T-cell (primary cell): ENCODE measurements around the gene PFDN6. TPM values are rescaled to one million over a fixed set of nuclear protein-coding genes. Genes with fewer than 3 reads are reported as not detected.

Experiments used
- ATAC-seq, 4 experiments: fragments of 200-7000 bp in 3 of 4; fragments of 150-1000 bp in 1 of 4; cut with Tn5 transposase; replicated peaks in 1 of 4; 1 replicate in 3 of 4; 2 replicates in 1 of 4; pipeline ENCODE4 v1.10.0; 2021; ENCODE audit warnings: moderate library complexity in 3 of 4, mild to moderate bottlenecking in 2 of 4, moderate number of reproducible peaks in 1 of 4
- CTCF ChIA-PET, 2 donors: fragments of 300-600 bp; sonication (Branson Sonifier 250); formaldehyde crosslinking; loops; one replicate each; lab custom pipeline; 2022; ENCODE audit warnings: antibody characterized with exemption in 2 of 2; lab: Charles Lee
- POLR2A ChIA-PET, 2 donors: fragments of 300-600 bp; sonication (Branson Sonifier 250); formaldehyde crosslinking; loops; one replicate each; lab custom pipeline; 2022; ENCODE audit warnings: antibody characterized with exemption in 2 of 2; lab: Charles Lee
- DNase-seq, 35 experiments: peaks; one replicate each; pipeline versions ENCODE4 v3.0.0 to v3.0.0-alpha.2; 2013 to 2023
- H3K27ac ChIP-seq: one replicate; pipeline ENCODE4 v1.5.1; 2013; ENCODE audit warnings: low read length
- H3K27me3 ChIP-seq, 2 experiments: replicated peaks in 1 of 2; 1 replicate in 1 of 2; 2 replicates in 1 of 2; pipeline versions ENCODE4 v1.6.1 to v1.7.0; 2013; ENCODE audit warnings: low read length in 1 of 2, mixed read lengths in 1 of 2; ENCODE audit not compliant: control insufficient read depth in 2 of 2, insufficient read depth in 2 of 2; ENCODE audit errors: extremely low read depth in 1 of 2
- H3K36me3 ChIP-seq, 2 donors: 1 replicate in 1 of 2; 2 replicates in 1 of 2; pipeline versions ENCODE4 v1.6.1 to v1.7.0; 2013; ENCODE audit warnings: low read length in 1 of 2; ENCODE audit not compliant: control insufficient read depth in 2 of 2, insufficient read depth in 1 of 2; ENCODE audit errors: extremely low read depth in 1 of 2
- H3K4me1 ChIP-seq, 2 experiments: 1 replicate in 1 of 2; 2 replicates in 1 of 2; pipeline versions ENCODE4 v1.6.1 to v1.7.0; 2013; ENCODE audit warnings: low read length in 2 of 2, mixed read lengths in 1 of 2; ENCODE audit not compliant: insufficient read depth in 2 of 2, control insufficient read depth in 1 of 2; ENCODE audit errors: extremely low read depth in 1 of 2
- H3K4me3 ChIP-seq, 2 donors: 1 replicate in 1 of 2; 2 replicates in 1 of 2; pipeline versions ENCODE4 v1.5.1 to v1.7.0; 2013; ENCODE audit warnings: mild to moderate bottlenecking in 2 of 2, low read length in 1 of 2, moderate library complexity in 1 of 2; ENCODE audit not compliant: control insufficient read depth in 1 of 2; ENCODE audit errors: extremely low read depth in 1 of 2
- H3K9me3 ChIP-seq: 2 replicates; pipeline ENCODE4 v1.7.0; 2013
- H3K27ac Mint-ChIP-seq, 2 donors: one replicate each; pipeline ENCODE4 v1.8.0; 2020 to 2021; ENCODE audit warnings: mild to moderate bottlenecking in 2 of 2, mixed read lengths in 2 of 2
- H3K27me3 Mint-ChIP-seq, 2 donors: one replicate each; pipeline ENCODE4 v1.8.0; 2021 to 2022; ENCODE audit warnings: mixed read lengths in 2 of 2
- H3K36me3 Mint-ChIP-seq: one replicate; pipeline ENCODE4 v1.8.0; 2021; ENCODE audit warnings: mixed read lengths
- H3K4me1 Mint-ChIP-seq, 3 donors: one replicate each; pipeline ENCODE4 v1.8.0; 2020 to 2022; ENCODE audit warnings: mixed read lengths in 3 of 3, mild to moderate bottlenecking in 1 of 3
- H3K4me3 Mint-ChIP-seq, 3 donors: one replicate each; pipeline ENCODE4 v1.8.0; 2020 to 2022; ENCODE audit warnings: mild to moderate bottlenecking in 3 of 3, mixed read lengths in 3 of 3, moderate library complexity in 3 of 3
- H3K9me3 Mint-ChIP-seq, 3 donors: one replicate each; pipeline ENCODE4 v1.8.0; 2020 to 2022; ENCODE audit warnings: mixed read lengths in 3 of 3
- WGBS: methylation state at CpG from one replicate; pipeline ENCODE4 v1.1.5; 2013; ENCODE audit warnings: missing lambda C conversion rate; ENCODE audit not compliant: insufficient coverage; 5-methylcytosine and 5-hydroxymethylcytosine counted together
- total RNA-seq, 35 experiments: library from RNA in 6 of 35; stranded (reverse) in 6 of 35; fragments of 120-200 nt in 1 of 35; gene quantifications; one replicate each; pipeline versions ENCODE4 v1.2.1 to v1.2.4 and lab custom pipeline; 2013 to 2026

PFDN6 gene
- total RNA-seq, 5 donors from 2014 or later (not counting 1 experiment from before 2014, with no cell fraction given), result 16.1 to 51.4 (median 40.5) TPM

- Mint-ChIP-seq H3K36me3 (peaks cover 16% of the 10 kb centered on the region), H3K9me3 (no peaks in the 10 kb centered on the region), H3K27me3 (no peaks in the 10 kb centered on the region), H3K4me3 (peak overlapping the region; percentile 98 to 100 (median 99)), H3K27ac (peak overlapping the region; percentile 97 to 98), H3K4me1 (peaks cover 63 to 68% (median 65%) of the 10 kb centered on the region in 3 donors)
- ChIA-PET CTCF (interaction anchor here in 1 of 2 donors (0.6 to 2.2 kb wide), 6 partner anchors 14 to 1991 kb away, joined by 4 to 12 read pairs (median 7); partner anchors contain the start of genes B3GALT4, RPS18 and VPS52), POLR2A (interaction anchor here (0.5 to 1.5 kb wide), 7 partner anchors 15 to 1107 kb away, joined by 3 to 6 read pairs (median 4); partner anchors contain the start of genes RGL2 (in 1 of the 2) and SYNGAP1 (in 1 of the 2))
- DNase-seq (peak in 17 of 35 experiments; percentile 4 to 56 (median 34)), ATAC-seq (peak in 2 of 4 experiments; percentile 7 to 13)
- Histone ChIP-seq H3K27ac (peak overlapping the region; percentile 99), H3K4me1 (peaks cover 20 to 76% of the 10 kb centered on the region in 2 experiments), H3K4me3 (peak overlapping the region; percentile 93 to 99), H3K9me3 (no peaks in the 10 kb centered on the region), H3K36me3 (peaks cover 0 to 35% of the 10 kb centered on the region in 2 donors), H3K27me3 (no peaks in the 10 kb centered on the region)
- under 1% methylated on average over 21 of the region's 33 CpGs for WGBS
Observed at GRCh38 chr6:33313105-33313708, 23.8 kb downstream of the PFDN6 start.

- Histone ChIP-seq H3K4me1 (peaks cover 27 to 79% of the 10 kb centered on the region in 2 experiments), H3K27ac (peak within 1 kb of the TSS; percentile 99), H3K36me3 (peaks cover 4 to 35% of the 10 kb centered on the region in 2 donors), H3K27me3 (no peaks in the 10 kb centered on the region), H3K9me3 (no peaks in the 10 kb centered on the region), H3K4me3 (peak within 1 kb of the TSS; percentile 93 to 99)
- peaks cover 63 to 68% (median 65%) of the 10 kb centered on the region in 3 donors for H3K4me1 Mint-ChIP-seq
- ATAC-seq, result peak; percentile 46 to 68 (median 50)
- WGBS, result 0% methylated on average over 16 of the region's 47 CpGs
- no peaks in the 10 kb centered on the region for H3K9me3 Mint-ChIP-seq
- no peaks in the 10 kb centered on the region for H3K27me3 Mint-ChIP-seq
- H3K36me3 Mint-ChIP-seq, result peaks cover 15% of the 10 kb centered on the region
- H3K27ac Mint-ChIP-seq, result peak within 1 kb of the TSS; percentile 97 to 98
- POLR2A ChIA-PET, result interaction anchor here (0.6 to 1.5 kb wide), 2 partner anchors 31 to 103 kb away, joined by 4 read pairs; no protein-coding TSS in a partner anchor
- H3K4me3 Mint-ChIP-seq, result peak within 1 kb of the TSS; percentile 98 to 100 (median 99)
- CTCF ChIA-PET, result no interaction called here
- DNase-seq, result peak; percentile 57 to 94 (median 84)
Observed at GRCh38 chr6:33313709-33314514, 24.5 kb downstream of the PFDN6 start, which contains the start of gene TAPBP. Gene TAPBP (minus strand): TSS chr6:33314078. CDS start chr6:33314041, 37 bp downstream.

DNA sequence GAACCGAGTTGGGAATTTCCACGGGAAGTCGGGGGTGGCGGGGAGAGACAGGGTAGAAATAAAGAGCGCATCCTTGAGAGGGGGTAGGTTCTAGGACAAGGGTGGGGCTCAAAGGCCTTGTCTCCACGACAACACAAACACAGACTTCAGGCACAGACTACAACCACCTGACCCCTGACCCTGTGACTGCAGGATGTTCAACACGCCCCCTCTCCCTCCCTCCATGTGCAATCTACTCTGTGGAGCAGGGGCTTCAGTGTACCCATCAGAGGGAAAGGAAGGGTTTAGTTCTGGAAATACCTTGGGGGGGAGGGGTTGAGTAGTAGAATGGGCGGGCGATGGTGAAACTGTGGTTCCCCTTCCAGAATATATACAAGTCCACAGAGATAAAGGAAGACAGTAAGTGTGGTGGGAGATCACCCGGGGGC is 25.1 kb downstream of the PFDN6 start:
- H3K4me3 Mint-ChIP-seq, result peak overlapping the region; percentile 98 to 100 (median 99)
- peak in 34 of 35 experiments; percentile 37 to 91 (median 71) for DNase-seq
- H3K36me3 Mint-ChIP-seq, result peaks cover 21% of the 10 kb centered on the region
- H3K9me3 ChIP-seq, result no peaks in the 10 kb centered on the region
- ChIA-PET POLR2A (no interaction called here), CTCF (no interaction called here)
- peaks cover 67 to 72% (median 68%) of the 10 kb centered on the region in 3 donors for H3K4me1 Mint-ChIP-seq
- H3K27ac ChIP-seq, result peak overlapping the region; percentile 99
- H3K9me3 Mint-ChIP-seq, result no peaks in the 10 kb centered on the region
- H3K36me3 ChIP-seq, result peaks cover 6 to 38% of the 10 kb centered on the region in 2 donors
- peak overlapping the region; percentile 97 to 98 for H3K27ac Mint-ChIP-seq
- WGBS, result no CpG with 5 or more reads among the region's 10 CpGs
- H3K4me1 ChIP-seq, result peaks cover 32 to 81% of the 10 kb centered on the region in 2 experiments
- peak; percentile 8 to 59 (median 15) for ATAC-seq
- peak overlapping the region; percentile 35 to 93 for H3K4me3 ChIP-seq
- H3K27me3 ChIP-seq, result no peaks in the 10 kb centered on the region
- H3K27me3 Mint-ChIP-seq, result no peaks in the 10 kb centered on the region

- H3K4me3 ChIP-seq, result peak overlapping the region; percentile 35 to 93
- ChIA-PET POLR2A (no interaction called here), CTCF (no interaction called here)
- H3K36me3 ChIP-seq, result peaks cover 6 to 40% of the 10 kb centered on the region in 2 donors
- Mint-ChIP-seq H3K36me3 (peaks cover 28% of the 10 kb centered on the region), H3K9me3 (no peaks in the 10 kb centered on the region), H3K27me3 (no peaks in the 10 kb centered on the region), H3K4me3 (peak overlapping the region; percentile 98 to 100 (median 99)), H3K27ac (peak overlapping the region; percentile 97 to 98), H3K4me1 (peaks cover 73 to 78% (median 74%) of the 10 kb centered on the region in 3 donors)
- peak overlapping the region; percentile 99 for H3K27ac ChIP-seq
- no peak for ATAC-seq
- H3K4me1 ChIP-seq, result peaks cover 37 to 81% of the 10 kb centered on the region in 2 experiments
- H3K27me3 ChIP-seq, result no peaks in the 10 kb centered on the region
- DNase-seq, result peak in 1 of 35 experiments; percentile 6
- 70% methylated on average over 37 of the region's 47 CpGs for WGBS
- no peaks in the 10 kb centered on the region for H3K9me3 ChIP-seq
Observed at GRCh38 chr6:33314943-33315792, 25.8 kb downstream of the PFDN6 start.

DNA sequence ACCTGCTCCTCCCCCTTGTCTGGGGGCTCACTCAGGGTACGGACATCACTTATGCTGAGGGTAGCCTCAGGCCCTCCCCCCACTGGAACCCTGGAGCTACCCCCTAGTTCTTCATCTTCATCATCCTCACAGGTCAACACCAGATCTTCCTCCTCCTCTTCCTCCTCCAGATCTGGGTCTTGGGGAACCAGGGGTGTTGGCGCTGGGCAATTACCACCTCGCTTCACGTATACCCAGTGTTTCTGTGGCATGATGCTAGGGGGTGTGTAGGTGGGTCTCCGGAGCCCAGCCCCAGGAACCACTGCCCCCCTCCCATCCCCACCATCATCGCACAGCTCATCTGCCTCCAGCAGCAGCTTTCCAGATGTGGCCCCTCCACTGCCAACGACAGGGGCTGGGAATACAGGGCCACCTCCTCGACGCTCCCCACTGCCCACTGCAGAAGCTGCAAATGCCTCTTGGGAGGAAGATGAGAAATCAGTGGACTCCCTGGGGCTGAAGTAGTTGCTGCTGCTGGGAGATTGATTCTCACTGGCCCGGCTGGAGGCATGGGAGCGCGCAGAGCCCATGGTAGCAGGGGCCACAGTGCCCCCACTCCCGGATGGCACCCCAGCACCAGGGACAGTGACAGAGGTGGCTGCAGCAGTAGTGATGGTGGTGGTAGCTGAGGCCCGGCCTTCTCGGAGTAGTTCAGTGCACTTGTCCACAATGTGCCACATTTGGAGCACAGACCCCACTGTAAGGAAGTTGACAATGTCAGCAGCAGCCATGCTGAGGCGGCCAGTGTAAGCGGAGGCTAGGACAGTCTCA is 26.6 kb downstream of the PFDN6 start:
- DNase-seq, result no peak
- 97% methylated on average over 11 of the region's 17 CpGs for WGBS
- Mint-ChIP-seq H3K27ac (peak overlapping the region; percentile 97 to 98), H3K27me3 (no peaks in the 10 kb centered on the region), H3K4me3 (peak overlapping the region; percentile 69 to 100 (median 99)), H3K4me1 (peaks cover 77 to 82% (median 78%) of the 10 kb centered on the region in 3 donors), H3K9me3 (no peaks in the 10 kb centered on the region), H3K36me3 (peaks cover 29% of the 10 kb centered on the region)
- Histone ChIP-seq H3K4me1 (peaks cover 40 to 81% of the 10 kb centered on the region in 2 experiments), H3K27ac (peak overlapping the region; percentile 99), H3K4me3 (no peak overlapping the region), H3K36me3 (peaks cover 10 to 41% of the 10 kb centered on the region in 2 donors), H3K27me3 (no peaks in the 10 kb centered on the region), H3K9me3 (no peaks in the 10 kb centered on the region)
- CTCF ChIA-PET, result no interaction called here
- POLR2A ChIA-PET, result no interaction called here
- ATAC-seq, result no peak
